HCT116 (cell line): ENCODE data around the gene SLC6A19. TPM values are rescaled to one million over a fixed set of nuclear protein-coding genes. Genes with fewer than 3 reads are reported as not detected.

ENCODE experiments used
- ATAC-seq: fragments of 200-7000 bp; cut with Tn5 transposase; 2 replicates; pipeline ENCODE4 v1.9.1; 2020; ENCODE audit warnings: mild to moderate bottlenecking, moderate library complexity
- BruUV-seq: library from RNA; stranded (reverse); fragments of 400-500 nt; replicated peaks from 2 replicates; lab custom pipeline; 2021; lab: Mats Ljungman, UMichigan
- CTCF ChIA-PET: fragments of 300-600 bp; sonication (Branson Sonifier 250); formaldehyde crosslinking; loops from one replicate; lab custom pipeline; 2021; ENCODE audit warnings: antibody characterized with exemption; lab: Charles Lee
- POLR2A ChIA-PET: fragments of 300-600, 350-600 bp; sonication (Branson Sonifier 250); formaldehyde crosslinking; loops from one replicate; lab custom pipeline; 2021; ENCODE audit warnings: antibody characterized with exemption; lab: Charles Lee
- RAD21 ChIA-PET, 2 experiments: fragments of 300-600 bp; sonication (Branson Sonifier 250); formaldehyde crosslinking; loops; one replicate each; lab custom pipeline; 2023; ENCODE audit warnings: low total read pairs in 2 of 2; ENCODE audit not compliant: uncharacterized antibody in 2 of 2, unreplicated experiment in 2 of 2, low non-redundant PET in 1 of 2; lab: Charles Lee
- DNase-seq: peaks from one replicate; pipeline ENCODE4 v3.0.0-alpha.2; 2010; ENCODE audit warnings: low read depth, low spot score
- H2AFZ ChIP-seq: fragments of 200-600 bp; shearing (Covaris generic), sonication (generic); 2 replicates; pipeline ENCODE4 v1.6.1; 2017; ENCODE audit warnings: low read depth, mixed run types, mixed read lengths, antibody characterized with exemption, low read length; ENCODE audit not compliant: poor library complexity, severe bottlenecking
- H3K27ac ChIP-seq: 2 replicates; pipeline ENCODE4 v1.5.1; 2012; ENCODE audit warnings: low read depth, low read length
- H3K27me3 ChIP-seq: fragments of 200-600 bp; sonication (generic); 2 replicates; pipeline ENCODE4 v1.6.1; 2016; ENCODE audit warnings: mixed run types, low read length, mixed read lengths; ENCODE audit not compliant: insufficient read depth
- H3K36me3 ChIP-seq, 2 experiments: fragments of 200-500 bp in 1 of 2; fragments of 200-600 bp in 1 of 2; sonication (Bioruptor generic) in 1 of 2; sonication (generic) in 1 of 2; 2 replicates each; pipeline versions ENCODE4 v1.5.1 to v1.6.1; 2014 to 2016; ENCODE audit warnings: low read length in 2 of 2, inconsistent platforms in 1 of 2, mixed read lengths in 1 of 2, mixed run types in 1 of 2; ENCODE audit not compliant: insufficient read depth in 2 of 2, control insufficient read depth in 1 of 2
- H3K4me1 ChIP-seq, 2 experiments: fragments of 200-600 bp in 1 of 2; sonication (generic) in 1 of 2; 2 replicates each; pipeline versions ENCODE4 v1.5.1 to v1.6.1; 2012 to 2017; ENCODE audit warnings: low read length in 2 of 2, inconsistent platforms in 1 of 2, mild to moderate bottlenecking in 1 of 2, mixed read lengths in 1 of 2, mixed run types in 1 of 2, moderate library complexity in 1 of 2; ENCODE audit not compliant: insufficient read depth in 2 of 2, control insufficient read depth in 1 of 2
- H3K4me2 ChIP-seq: fragments of 200-600 bp; sonication (generic); 2 replicates; pipeline ENCODE4 v1.6.1; 2017; ENCODE audit warnings: mixed run types, low read length, mixed read lengths
- H3K4me3 ChIP-seq, 2 experiments: fragments of 200-600 bp in 1 of 2; sonication (generic) in 1 of 2; replicated peaks in 1 of 2; 2 replicates each; pipeline ENCODE4 v1.5.1; 2011 to 2016; ENCODE audit warnings: low read length in 2 of 2, control low read depth in 1 of 2, low read depth in 1 of 2, mild to moderate bottlenecking in 1 of 2, mixed read lengths in 1 of 2, mixed run types in 1 of 2
- H3K79me2 ChIP-seq: fragments of 200-600 bp; sonication (generic); 2 replicates; pipeline ENCODE4 v1.6.1; 2017; ENCODE audit warnings: mild to moderate bottlenecking, mixed run types, low read length, moderate library complexity, mixed read lengths; ENCODE audit not compliant: insufficient read depth
- H3K9ac ChIP-seq: fragments of 200-600 bp; sonication (generic); 2 replicates; pipeline ENCODE4 v1.6.1; 2016; ENCODE audit warnings: low read length, mixed read lengths
- H3K9me2 ChIP-seq: fragments of 200-600 bp; sonication (generic), shearing (Covaris generic); 2 replicates; pipeline ENCODE4 v1.6.1; 2017; ENCODE audit warnings: mixed run types, mild to moderate bottlenecking, moderate library complexity; ENCODE audit not compliant: insufficient read depth
- H3K9me3 ChIP-seq, 2 experiments: fragments of 200-500 bp in 1 of 2; fragments of 200-600 bp in 1 of 2; sonication (Bioruptor generic) in 1 of 2; sonication (generic) in 1 of 2; 2 replicates each; pipeline ENCODE4 v1.6.1; 2014 to 2017; ENCODE audit warnings: low read length in 2 of 2, mixed read lengths in 2 of 2, inconsistent platforms in 1 of 2, low read depth in 1 of 2, mild to moderate bottlenecking in 1 of 2, mixed run types in 1 of 2, moderate library complexity in 1 of 2; ENCODE audit not compliant: control insufficient read depth in 1 of 2, insufficient read depth in 1 of 2
- H4K20me1 ChIP-seq: fragments of 200-600 bp; sonication (generic), shearing (Covaris generic); 2 replicates; pipeline ENCODE4 v1.6.1; 2017; ENCODE audit warnings: mixed run types, mild to moderate bottlenecking, moderate library complexity; ENCODE audit not compliant: insufficient read depth
- CBX3 ChIP-seq: IDR thresholded peaks from 2 replicates; pipeline ENCODE4 v1.6.1; 2012; ENCODE audit warnings: low read depth
- ELF1 ChIP-seq: IDR thresholded peaks from 2 replicates; pipeline ENCODE4 v1.6.1; 2012; ENCODE audit warnings: low read depth, borderline replicate concordance
- EZH2phosphoT487 ChIP-seq: fragments of 200-600 bp; IDR thresholded peaks from 2 replicates; pipeline ENCODE4 v1.6.1; 2018; ENCODE audit warnings: antibody characterized with exemption, borderline replicate concordance
- FOSL1 ChIP-seq: IDR thresholded peaks from 2 replicates; pipeline ENCODE4 v1.6.1; 2012; ENCODE audit warnings: low read depth
- JUND ChIP-seq: IDR thresholded peaks from 2 replicates; pipeline ENCODE4 v1.6.1; 2012
- POLR2A ChIP-seq: IDR thresholded peaks from 2 replicates; pipeline ENCODE4 v1.7.0; 2011; ENCODE audit warnings: borderline replicate concordance; ENCODE audit not compliant: insufficient read depth, insufficient read length; ENCODE audit errors: extremely low read depth
- RAD21 ChIP-seq: IDR thresholded peaks from 2 replicates; pipeline ENCODE4 v1.6.1; 2012; ENCODE audit warnings: low read depth, mild to moderate bottlenecking
- SIN3A ChIP-seq: IDR thresholded peaks from 2 replicates; pipeline ENCODE4 v1.6.1; 2012; ENCODE audit warnings: low read depth
- SP1 ChIP-seq: IDR thresholded peaks from 2 replicates; pipeline ENCODE4 v1.6.1; 2012; ENCODE audit warnings: low read depth
- SRF ChIP-seq: IDR thresholded peaks from 2 replicates; pipeline ENCODE4 v1.6.1; 2012; ENCODE audit warnings: low read depth
- intact Hi-C: fragments of 100-400 bp; cut with micrococcal nuclease; formaldehyde crosslinking; loops from 2 replicates; pipeline ENCODE4 v1.10.0; 2022
- total RNA-seq: library from RNA; stranded (reverse); gene quantifications from one replicate; pipeline ENCODE4 v1.2.1, GENCODE V29; 2021; ENCODE audit not compliant: unreplicated experiment
- TF ChIP-seq, protein P1 (sequence below), 3 experiments: fragments of 200-600 bp in 1 of 3; sonication (generic) in 1 of 3; IDR thresholded peaks in 2 of 3; conservative IDR thresholded peaks in 1 of 3; 2 replicates each; pipeline ENCODE4 v1.5.1; 2012 to 2017; ENCODE audit warnings: low read depth in 2 of 3, low read length in 2 of 3, antibody characterized with exemption in 1 of 3, borderline replicate concordance in 1 of 3, control low read depth in 1 of 3, mild to moderate bottlenecking in 1 of 3, mixed read lengths in 1 of 3, mixed run types in 1 of 3, moderate library complexity in 1 of 3; ENCODE audit not compliant: insufficient read depth in 1 of 3

SLC6A19 gene
- total RNA-seq, 1 experiment from 2014 or later: not detected

DNA sequence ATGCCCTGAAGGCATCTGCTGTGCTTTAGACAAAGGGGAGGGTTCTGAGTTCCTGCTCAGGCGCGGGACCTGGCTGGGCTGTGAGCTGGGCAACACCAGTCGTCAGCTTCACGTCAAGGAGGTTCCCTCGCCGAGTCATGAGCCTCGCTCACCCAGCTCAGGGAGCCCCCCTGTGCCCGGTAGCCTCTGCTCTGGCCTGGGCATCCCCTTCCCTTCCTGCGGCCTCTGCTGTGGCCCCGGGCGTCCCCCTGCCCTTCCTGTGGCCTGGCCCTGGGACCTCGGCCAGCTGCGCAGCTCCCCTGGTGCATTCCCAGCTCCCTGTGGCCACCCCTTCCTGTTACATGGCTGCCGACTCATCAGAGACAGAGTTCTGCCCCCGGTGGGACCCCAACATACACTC is 63.6 kb downstream of the SLC6A19 start:
- no peaks in the 10 kb centered on the region for H3K9me2 ChIP-seq
- H3K36me3 ChIP-seq: no peaks in the 10 kb centered on the region
- no peak overlapping the region for H3K4me2 ChIP-seq
- no peaks in the 10 kb centered on the region for H4K20me1 ChIP-seq
- H3K27me3 ChIP-seq: no peaks in the 10 kb centered on the region
- no peak overlapping the region for H3K4me3 ChIP-seq
- no peak overlapping the region for H2AFZ ChIP-seq
- POLR2A ChIA-PET: no interaction called here
- no peak for ATAC-seq
- intact Hi-C loops: no loop called here
- no TSS peak for BruUV-seq
- no peak for TF ChIP-seq ELF1
- TF ChIP-seq POLR2A: no peak
- TF ChIP-seq SRF: no peak
- no peak for TF ChIP-seq EZH2phosphoT487
- TF ChIP-seq, protein P1, sequence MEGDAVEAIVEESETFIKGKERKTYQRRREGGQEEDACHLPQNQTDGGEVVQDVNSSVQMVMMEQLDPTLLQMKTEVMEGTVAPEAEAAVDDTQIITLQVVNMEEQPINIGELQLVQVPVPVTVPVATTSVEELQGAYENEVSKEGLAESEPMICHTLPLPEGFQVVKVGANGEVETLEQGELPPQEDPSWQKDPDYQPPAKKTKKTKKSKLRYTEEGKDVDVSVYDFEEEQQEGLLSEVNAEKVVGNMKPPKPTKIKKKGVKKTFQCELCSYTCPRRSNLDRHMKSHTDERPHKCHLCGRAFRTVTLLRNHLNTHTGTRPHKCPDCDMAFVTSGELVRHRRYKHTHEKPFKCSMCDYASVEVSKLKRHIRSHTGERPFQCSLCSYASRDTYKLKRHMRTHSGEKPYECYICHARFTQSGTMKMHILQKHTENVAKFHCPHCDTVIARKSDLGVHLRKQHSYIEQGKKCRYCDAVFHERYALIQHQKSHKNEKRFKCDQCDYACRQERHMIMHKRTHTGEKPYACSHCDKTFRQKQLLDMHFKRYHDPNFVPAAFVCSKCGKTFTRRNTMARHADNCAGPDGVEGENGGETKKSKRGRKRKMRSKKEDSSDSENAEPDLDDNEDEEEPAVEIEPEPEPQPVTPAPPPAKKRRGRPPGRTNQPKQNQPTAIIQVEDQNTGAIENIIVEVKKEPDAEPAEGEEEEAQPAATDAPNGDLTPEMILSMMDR (IDR thresholded peaks at IDR 0.05 in 2 of 3, conservative IDR thresholded peaks at IDR 0.05 in 1 of 3; ENCODE audit: borderline replicate concordance in 1 of 3, insufficient read depth in 1 of 3, low read depth in 2 of 3, low read length in 2 of 3): no peak
- no peak for TF ChIP-seq SIN3A
- TF ChIP-seq FOSL1: no peak
- no peak for TF ChIP-seq CBX3
- TF ChIP-seq JUND: no peak
- no peak for TF ChIP-seq RAD21
- TF ChIP-seq SP1: no peak
- H3K79me2 ChIP-seq: no peaks in the 10 kb centered on the region
- no peak overlapping the region for H3K9ac ChIP-seq
- no peaks in the 10 kb centered on the region for H3K4me1 ChIP-seq
- DNase-seq: no peak
- no peak overlapping the region for H3K27ac ChIP-seq
- no peaks in the 10 kb centered on the region for H3K9me3 ChIP-seq
- CTCF ChIA-PET: no interaction called here
- RAD21 ChIA-PET: no interaction called here
